A549 (cell line): Measurements from ENCODE around the gene FAM180B. TPM values are rescaled to one million over a fixed set of nuclear protein-coding genes. Genes with fewer than 3 reads are reported as not detected.

Source experiments
- ATAC-seq, 2 experiments: fragments of 200-7000 bp in 1 of 2; fragments of >200 bp in 1 of 2; cut with Nextera tagmentation in 1 of 2; cut with Tn5 transposase in 1 of 2; 3 replicates each; pipeline versions ENCODE4 v1.8.0 to v1.9.1; 2018 to 2020; ENCODE audit warnings: mild to moderate bottlenecking in 1 of 2, moderate library complexity in 1 of 2
- CTCF ChIA-PET: fragments of 300-600 bp; sonication (Branson Sonifier 250); formaldehyde crosslinking; extraction: SDS; loops from one replicate; lab custom pipeline; 2021; ENCODE audit warnings: antibody characterized with exemption, inconsistent platforms; lab: Yijun Ruan, JAX
- POLR2A ChIA-PET: fragments of 350-600 bp; formaldehyde crosslinking; extraction: SDS; loops from one replicate; lab custom pipeline; 2021; ENCODE audit warnings: antibody characterized with exemption, inconsistent platforms; lab: Yijun Ruan, JAX
- DNase-seq, 2 experiments: peaks; one replicate each; pipeline versions ENCODE4 v3.0.0 to v3.0.0-alpha.2; 2011 to 2016; ENCODE audit warnings: low read depth in 1 of 2, low spot score in 1 of 2
- FAIRE-seq: peaks from 2 replicates; lab custom pipeline; 2011; peaks lifted over from hg19 to GRCh38; lab: Jason Lieb, UNC
- H3K27ac ChIP-seq, 2 experiments: fragments of >200 bp; sonication (Bioruptor Twin); formaldehyde crosslinking; 3 replicates each; pipeline ENCODE4 v1.5.1; 2016 to 2017
- H3K4me1 ChIP-seq: fragments of >200 bp; sonication (Bioruptor Twin); formaldehyde crosslinking; 3 replicates; pipeline ENCODE4 v1.6.1; 2016
- H3K4me2 ChIP-seq: fragments of >200 bp; sonication (Bioruptor Twin); formaldehyde crosslinking; 3 replicates; pipeline ENCODE4 v1.6.1; 2016
- H3K4me3 ChIP-seq: fragments of >200 bp; sonication (Bioruptor Twin); formaldehyde crosslinking; 3 replicates; pipeline ENCODE4 v1.5.1; 2016
- H3K9me3 ChIP-seq: fragments of >200 bp; sonication (Bioruptor Twin); formaldehyde crosslinking; 3 replicates; pipeline ENCODE4 v1.6.1; 2016
- BHLHE40 ChIP-seq: IDR thresholded peaks from 2 replicates; pipeline ENCODE4 v1.6.1; 2012; ENCODE audit warnings: low read depth, low read length, inconsistent platforms
- CBX2 ChIP-seq: fragments of 200-600 bp; sonication (generic); IDR thresholded peaks from 2 replicates; pipeline ENCODE4 v1.6.1; 2016; ENCODE audit warnings: low read depth, mild to moderate bottlenecking, borderline replicate concordance
- EHF ChIP-seq: fragments of 250-450 bp; sonication (Bioruptor Pico); IDR thresholded peaks from 2 replicates; pipeline ENCODE4 v1.5.0; 2020; ENCODE audit warnings: mild to moderate bottlenecking
- FOSB ChIP-seq: fragments of 250-450 bp; sonication (Bioruptor Pico); IDR thresholded peaks from 2 replicates; pipeline ENCODE4 v1.5.0; 2020; ENCODE audit warnings: mild to moderate bottlenecking, moderate library complexity
- FOXS1 ChIP-seq: fragments of 250-450 bp; sonication (Bioruptor Pico); IDR thresholded peaks from 2 replicates; pipeline ENCODE4 v1.5.0; 2020; ENCODE audit warnings: mild to moderate bottlenecking, moderate library complexity
- GATA3 ChIP-seq: IDR thresholded peaks from 2 replicates; pipeline ENCODE4 v1.6.1; 2012; ENCODE audit warnings: borderline replicate concordance
- JUNB ChIP-seq: fragments of >200 bp; sonication (Bioruptor Twin); formaldehyde crosslinking; IDR thresholded peaks from 2 replicates; pipeline ENCODE4 v1.6.1; 2016
- NFE2L2 ChIP-seq: fragments of 150-350 bp; conservative IDR thresholded peaks from 2 replicates; pipeline ENCODE4 v1.6.1; 2014; ENCODE audit warnings: low read length
- NR3C1 ChIP-seq: fragments of >200 bp; sonication (Bioruptor Twin); formaldehyde crosslinking; IDR thresholded peaks from 3 replicates; pipeline ENCODE4 v1.6.1; 2017
- PHF8 ChIP-seq: fragments of 200-600 bp; sonication (generic); IDR thresholded peaks from 2 replicates; pipeline ENCODE4 v1.6.1; 2016; ENCODE audit warnings: low read depth, mild to moderate bottlenecking, antibody characterized with exemption, moderate library complexity, borderline replicate concordance
- SMC3 ChIP-seq: fragments of >200 bp; sonication (Bioruptor Twin); formaldehyde crosslinking; IDR thresholded peaks from 3 replicates; pipeline ENCODE4 v1.6.1; 2018; ENCODE audit warnings: inconsistent platforms
- TFCP2L1 ChIP-seq: fragments of 250-450 bp; sonication (Bioruptor Pico); IDR thresholded peaks from 2 replicates; pipeline ENCODE4 v1.5.0; 2021; ENCODE audit warnings: mild to moderate bottlenecking
- ZFP36 ChIP-seq: fragments of 450-650 bp; IDR thresholded peaks from 2 replicates; pipeline ENCODE4 v1.6.1; 2014; ENCODE audit warnings: borderline replicate concordance; ENCODE audit not compliant: partially characterized antibody
- ZNF302 ChIP-seq: fragments of 250-450 bp; sonication (Bioruptor Pico); IDR thresholded peaks from 2 replicates; pipeline ENCODE4 v1.9.0; 2021; ENCODE audit warnings: inconsistent platforms, mild to moderate bottlenecking, moderate library complexity
- WGBS: methylation state at CpG from one replicate; pipeline ENCODE4 v1.1.6; 2017; ENCODE audit errors: missing lambda C conversion rate; 5-methylcytosine and 5-hydroxymethylcytosine counted together
- polyA plus RNA-seq, 4 experiments: library from polyadenylated mRNA; depleted of rRNA in 3 of 4; stranded (reverse); fragments of >200 nt; fragmentation: RNase III in 1 of 4; extraction: RNeasy Plus Mini Kit Qiagen cat#74134 plus additional on column Dnase treatment in 1 of 4; gene quantifications; 2 replicates in 3 of 4; 3 replicates in 1 of 4; pipeline ENCODE4 v1.2.3, GENCODE V29; 2011 to 2017
- TF ChIP-seq, protein P1 (sequence below): fragments of >200 bp; sonication (Bioruptor Twin); formaldehyde crosslinking; IDR thresholded peaks from 3 replicates; pipeline ENCODE4 v1.6.1; 2016
- TF ChIP-seq, protein P2 (sequence below): IDR thresholded peaks from 2 replicates; pipeline ENCODE4 v1.6.1; 2012; ENCODE audit warnings: low read depth, borderline replicate concordance
- TF ChIP-seq, protein P3 (sequence below): fragments of 200-600 bp; sonication (generic); IDR thresholded peaks from 2 replicates; pipeline ENCODE4 v1.6.1; 2016; ENCODE audit warnings: antibody characterized with exemption, mild to moderate bottlenecking, moderate library complexity
- TF ChIP-seq, protein P4 (sequence below): IDR thresholded peaks from 2 replicates; pipeline ENCODE4 v1.6.1; 2012
- TF ChIP-seq, protein P5 (sequence below): IDR thresholded peaks from 2 replicates; pipeline ENCODE4 v1.6.1; 2012
- TF ChIP-seq, protein P6 (sequence below): fragments of 150-350 bp; IDR thresholded peaks from 2 replicates; pipeline ENCODE4 v1.6.1; 2014; ENCODE audit warnings: low read depth, mild to moderate bottlenecking, low read length
- TF ChIP-seq, protein P7 (sequence below): fragments of >200 bp; sonication (Bioruptor Twin); formaldehyde crosslinking; IDR thresholded peaks from 2 replicates; pipeline ENCODE4 v1.6.1; 2016

Gene FAM180B
- polyA plus RNA-seq, 2 of the 4 experiments (the other 2 are of a cell fraction) = not detected

DNA sequence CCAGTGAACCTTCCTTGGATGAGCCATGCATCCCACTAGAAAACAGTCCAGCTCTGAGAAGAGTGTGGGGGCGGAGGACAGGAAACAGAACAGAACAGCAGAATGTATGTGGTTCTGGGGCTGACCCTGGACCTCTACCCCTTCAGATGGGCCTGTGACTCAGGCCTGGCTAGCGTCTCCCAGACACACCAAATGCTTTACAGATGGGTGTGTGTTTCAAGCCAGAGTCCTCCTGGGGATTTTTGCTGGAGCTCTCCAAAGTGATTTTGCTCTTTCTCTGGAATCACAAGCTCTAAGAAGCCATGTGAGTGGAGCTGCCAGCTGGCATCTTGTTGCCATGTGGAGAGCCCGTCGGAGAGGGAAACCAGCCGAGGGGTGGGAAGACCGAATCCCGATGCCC lies 20.9 kb downstream of the FAM180B start (continued):
- TF ChIP-seq, protein P1, sequence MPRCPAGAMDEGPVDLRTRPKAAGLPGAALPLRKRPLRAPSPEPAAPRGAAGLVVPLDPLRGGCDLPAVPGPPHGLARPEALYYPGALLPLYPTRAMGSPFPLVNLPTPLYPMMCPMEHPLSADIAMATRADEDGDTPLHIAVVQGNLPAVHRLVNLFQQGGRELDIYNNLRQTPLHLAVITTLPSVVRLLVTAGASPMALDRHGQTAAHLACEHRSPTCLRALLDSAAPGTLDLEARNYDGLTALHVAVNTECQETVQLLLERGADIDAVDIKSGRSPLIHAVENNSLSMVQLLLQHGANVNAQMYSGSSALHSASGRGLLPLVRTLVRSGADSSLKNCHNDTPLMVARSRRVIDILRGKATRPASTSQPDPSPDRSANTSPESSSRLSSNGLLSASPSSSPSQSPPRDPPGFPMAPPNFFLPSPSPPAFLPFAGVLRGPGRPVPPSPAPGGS = no peak

DNA sequence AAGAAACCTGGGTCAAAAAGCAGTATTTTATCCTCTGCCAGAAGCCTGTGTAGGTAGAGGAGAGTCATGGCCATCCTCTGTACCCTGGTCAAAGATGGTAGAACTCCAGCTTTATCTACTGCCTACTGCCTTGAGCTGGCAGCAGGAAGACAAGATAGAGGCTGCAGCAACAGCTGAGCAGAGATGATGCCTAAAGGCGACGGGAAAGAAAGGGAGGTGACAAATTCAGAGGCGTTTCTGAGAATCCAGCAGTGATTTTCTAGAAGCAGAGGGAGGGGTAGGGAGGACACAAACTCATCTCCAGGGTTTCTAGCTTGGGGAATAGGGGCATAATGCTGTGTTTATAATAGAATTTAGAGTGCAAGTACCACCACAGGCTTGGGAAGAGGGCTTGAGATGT lies 23.2 kb downstream of the FAM180B start:
- ATAC-seq = no peak; a peak in 1 of 6 replicates
- Histone ChIP-seq H3K4me2 (no peak overlapping the region), H3K4me1 (no peaks in the 10 kb centered on the region), H3K4me3 (no peak overlapping the region), H3K27ac (no peak overlapping the region), H3K9me3 (no peaks in the 10 kb centered on the region)
- no peak for TF ChIP-seq ZNF302 (CRISPR knock-in tag)
- no peak for TF ChIP-seq NR3C1
- no peak for TF ChIP-seq ZFP36
- TF ChIP-seq, protein P2, sequence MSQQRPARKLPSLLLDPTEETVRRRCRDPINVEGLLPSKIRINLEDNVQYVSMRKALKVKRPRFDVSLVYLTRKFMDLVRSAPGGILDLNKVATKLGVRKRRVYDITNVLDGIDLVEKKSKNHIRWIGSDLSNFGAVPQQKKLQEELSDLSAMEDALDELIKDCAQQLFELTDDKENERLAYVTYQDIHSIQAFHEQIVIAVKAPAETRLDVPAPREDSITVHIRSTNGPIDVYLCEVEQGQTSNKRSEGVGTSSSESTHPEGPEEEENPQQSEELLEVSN = no peak
- TF ChIP-seq SMC3 = no peak
- no peak for TF ChIP-seq FOSB
- no peak for TF ChIP-seq CBX2
- TF ChIP-seq FOXS1 (CRISPR knock-in tag) = no peak
- TF ChIP-seq PHF8 = no peak
- TF ChIP-seq, protein P3, sequence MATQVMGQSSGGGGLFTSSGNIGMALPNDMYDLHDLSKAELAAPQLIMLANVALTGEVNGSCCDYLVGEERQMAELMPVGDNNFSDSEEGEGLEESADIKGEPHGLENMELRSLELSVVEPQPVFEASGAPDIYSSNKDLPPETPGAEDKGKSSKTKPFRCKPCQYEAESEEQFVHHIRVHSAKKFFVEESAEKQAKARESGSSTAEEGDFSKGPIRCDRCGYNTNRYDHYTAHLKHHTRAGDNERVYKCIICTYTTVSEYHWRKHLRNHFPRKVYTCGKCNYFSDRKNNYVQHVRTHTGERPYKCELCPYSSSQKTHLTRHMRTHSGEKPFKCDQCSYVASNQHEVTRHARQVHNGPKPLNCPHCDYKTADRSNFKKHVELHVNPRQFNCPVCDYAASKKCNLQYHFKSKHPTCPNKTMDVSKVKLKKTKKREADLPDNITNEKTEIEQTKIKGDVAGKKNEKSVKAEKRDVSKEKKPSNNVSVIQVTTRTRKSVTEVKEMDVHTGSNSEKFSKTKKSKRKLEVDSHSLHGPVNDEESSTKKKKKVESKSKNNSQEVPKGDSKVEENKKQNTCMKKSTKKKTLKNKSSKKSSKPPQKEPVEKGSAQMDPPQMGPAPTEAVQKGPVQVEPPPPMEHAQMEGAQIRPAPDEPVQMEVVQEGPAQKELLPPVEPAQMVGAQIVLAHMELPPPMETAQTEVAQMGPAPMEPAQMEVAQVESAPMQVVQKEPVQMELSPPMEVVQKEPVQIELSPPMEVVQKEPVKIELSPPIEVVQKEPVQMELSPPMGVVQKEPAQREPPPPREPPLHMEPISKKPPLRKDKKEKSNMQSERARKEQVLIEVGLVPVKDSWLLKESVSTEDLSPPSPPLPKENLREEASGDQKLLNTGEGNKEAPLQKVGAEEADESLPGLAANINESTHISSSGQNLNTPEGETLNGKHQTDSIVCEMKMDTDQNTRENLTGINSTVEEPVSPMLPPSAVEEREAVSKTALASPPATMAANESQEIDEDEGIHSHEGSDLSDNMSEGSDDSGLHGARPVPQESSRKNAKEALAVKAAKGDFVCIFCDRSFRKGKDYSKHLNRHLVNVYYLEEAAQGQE = no peak
- no peak for TF ChIP-seq NFE2L2
- TF ChIP-seq, protein P4, sequence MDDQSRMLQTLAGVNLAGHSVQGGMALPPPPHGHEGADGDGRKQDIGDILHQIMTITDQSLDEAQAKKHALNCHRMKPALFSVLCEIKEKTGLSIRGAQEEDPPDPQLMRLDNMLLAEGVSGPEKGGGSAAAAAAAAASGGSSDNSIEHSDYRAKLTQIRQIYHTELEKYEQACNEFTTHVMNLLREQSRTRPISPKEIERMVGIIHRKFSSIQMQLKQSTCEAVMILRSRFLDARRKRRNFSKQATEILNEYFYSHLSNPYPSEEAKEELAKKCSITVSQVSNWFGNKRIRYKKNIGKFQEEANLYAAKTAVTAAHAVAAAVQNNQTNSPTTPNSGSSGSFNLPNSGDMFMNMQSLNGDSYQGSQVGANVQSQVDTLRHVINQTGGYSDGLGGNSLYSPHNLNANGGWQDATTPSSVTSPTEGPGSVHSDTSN = no peak
- TF ChIP-seq, protein P5, sequence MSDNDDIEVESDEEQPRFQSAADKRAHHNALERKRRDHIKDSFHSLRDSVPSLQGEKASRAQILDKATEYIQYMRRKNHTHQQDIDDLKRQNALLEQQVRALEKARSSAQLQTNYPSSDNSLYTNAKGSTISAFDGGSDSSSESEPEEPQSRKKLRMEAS = no peak
- TF ChIP-seq BHLHE40 = no peak
- no peak for TF ChIP-seq GATA3
- TF ChIP-seq EHF = no peak
- TF ChIP-seq, protein P6, sequence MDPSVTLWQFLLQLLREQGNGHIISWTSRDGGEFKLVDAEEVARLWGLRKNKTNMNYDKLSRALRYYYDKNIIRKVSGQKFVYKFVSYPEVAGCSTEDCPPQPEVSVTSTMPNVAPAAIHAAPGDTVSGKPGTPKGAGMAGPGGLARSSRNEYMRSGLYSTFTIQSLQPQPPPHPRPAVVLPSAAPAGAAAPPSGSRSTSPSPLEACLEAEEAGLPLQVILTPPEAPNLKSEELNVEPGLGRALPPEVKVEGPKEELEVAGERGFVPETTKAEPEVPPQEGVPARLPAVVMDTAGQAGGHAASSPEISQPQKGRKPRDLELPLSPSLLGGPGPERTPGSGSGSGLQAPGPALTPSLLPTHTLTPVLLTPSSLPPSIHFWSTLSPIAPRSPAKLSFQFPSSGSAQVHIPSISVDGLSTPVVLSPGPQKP = no peak
- no peak for TF ChIP-seq TFCP2L1 (CRISPR knock-in tag)
- TF ChIP-seq, protein P7, sequence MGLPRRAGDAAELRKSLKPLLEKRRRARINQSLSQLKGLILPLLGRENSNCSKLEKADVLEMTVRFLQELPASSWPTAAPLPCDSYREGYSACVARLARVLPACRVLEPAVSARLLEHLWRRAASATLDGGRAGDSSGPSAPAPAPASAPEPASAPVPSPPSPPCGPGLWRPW = no peak
- TF ChIP-seq JUNB = no peak
- ChIA-PET POLR2A (interaction anchor here (0.9 kb wide), 1 partner anchor 11 kb away, joined by 3 read pairs; no protein-coding TSS in a partner anchor), CTCF (interaction anchor here (0.6 to 1.7 kb wide), 3 partner anchors 11 to 30 kb away, joined by 3 to 6 read pairs (median 3); no protein-coding TSS in a partner anchor)
- FAIRE-seq = no peak
- WGBS = 84% methylated on average over 3 of the region's 3 CpGs
- no peak for DNase-seq
